HG03280 (cell line): ENCODE results near the gene SYNRG.
A peak's percentile ranks its signal among the peaks of the same experiment; 100 is the strongest.

Experiments used
- ATAC-seq: cut with Tn5 transposase; IDR thresholded peaks from one replicate; pipeline ENCODE4 v1.9.1; 2021; ENCODE audit warnings: mild to moderate bottlenecking, moderate library complexity; ENCODE audit not compliant: unreplicated experiment

Gene SYNRG

DNA sequence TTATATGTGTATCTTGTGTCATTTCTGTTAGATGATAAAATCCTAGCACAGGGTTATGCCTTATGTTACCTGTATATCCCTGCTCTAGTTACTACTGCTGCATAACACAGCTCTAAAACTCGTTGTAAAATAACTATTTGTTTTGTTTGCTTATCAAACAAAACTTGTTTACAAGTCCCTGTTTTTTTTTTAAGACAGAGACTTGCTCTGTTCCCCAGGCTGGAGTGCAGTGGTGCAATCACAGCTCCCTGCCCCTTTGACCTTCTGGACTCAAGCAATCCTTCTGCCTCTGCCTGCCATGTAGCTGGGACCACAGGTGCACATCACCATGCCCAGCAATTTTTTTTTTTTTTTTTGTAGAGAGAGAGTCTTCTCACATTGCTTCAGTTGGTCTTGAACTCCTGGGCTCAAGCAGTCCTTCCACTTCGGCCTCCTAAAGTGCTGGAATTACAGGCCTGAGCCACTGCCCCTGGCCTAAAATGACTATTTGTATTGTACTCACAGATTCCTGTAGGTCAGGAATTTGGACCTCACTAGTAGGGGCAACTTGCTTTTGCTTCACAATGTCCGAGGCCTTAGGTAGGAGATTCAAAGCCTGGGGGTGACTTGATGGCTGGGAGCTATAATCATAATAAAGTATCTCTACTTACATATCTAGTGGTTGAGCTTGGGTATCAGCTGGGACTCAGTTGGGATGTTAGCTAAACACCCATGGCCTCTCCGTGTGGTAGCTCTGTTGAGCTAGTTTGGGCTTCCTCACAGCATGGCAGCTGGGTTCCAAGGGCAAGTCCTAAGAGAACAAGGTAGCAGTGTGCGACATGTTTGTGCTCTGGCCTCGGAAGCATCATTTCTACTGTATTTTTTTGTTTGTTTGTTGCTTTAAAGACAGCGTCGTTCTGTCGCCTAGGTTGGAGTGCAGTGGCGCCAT lies 106.9 kb downstream of the SYNRG start:
- ATAC-seq, result no peak

DNA sequence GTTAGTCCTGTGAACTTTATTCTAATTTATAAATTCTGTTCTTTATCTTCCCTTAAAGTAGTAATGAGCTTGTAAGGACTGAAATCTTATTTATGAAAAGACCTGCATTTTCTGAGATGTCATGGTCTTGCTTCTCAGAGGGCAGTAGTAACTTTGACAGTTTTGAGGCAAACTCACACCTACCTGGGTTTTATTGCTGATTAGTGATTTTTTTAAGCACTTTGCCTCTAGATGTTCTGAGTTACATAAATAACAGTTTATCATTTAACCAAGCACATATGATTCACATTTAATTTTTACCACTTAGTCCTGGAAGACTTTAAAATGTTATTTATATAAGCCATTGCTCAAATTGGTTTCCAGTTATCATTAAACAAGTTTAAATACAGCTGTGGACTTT lies 108.8 kb downstream of the SYNRG start:
- no peak for ATAC-seq

DNA sequence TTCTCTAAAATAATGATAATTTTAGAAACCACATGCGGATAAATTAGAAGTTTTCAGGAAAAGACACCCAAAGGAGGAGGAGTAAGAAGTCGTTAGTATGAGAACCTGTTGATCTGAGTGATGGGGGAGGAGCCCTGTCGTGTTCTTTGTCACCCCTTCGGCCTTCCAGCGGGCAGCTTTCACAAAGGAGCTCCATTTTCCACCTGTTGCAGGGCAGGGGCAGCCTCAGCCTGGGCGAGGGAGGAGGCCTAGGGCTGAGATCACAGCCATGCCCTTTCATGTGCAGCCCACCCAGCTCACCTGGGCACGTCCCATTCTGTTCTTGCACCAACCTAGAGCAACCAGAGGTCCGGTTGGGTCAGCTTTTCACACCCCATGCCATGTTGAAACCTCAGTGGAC lies 114.2 kb downstream of the SYNRG start:
- no peak for ATAC-seq

DNA sequence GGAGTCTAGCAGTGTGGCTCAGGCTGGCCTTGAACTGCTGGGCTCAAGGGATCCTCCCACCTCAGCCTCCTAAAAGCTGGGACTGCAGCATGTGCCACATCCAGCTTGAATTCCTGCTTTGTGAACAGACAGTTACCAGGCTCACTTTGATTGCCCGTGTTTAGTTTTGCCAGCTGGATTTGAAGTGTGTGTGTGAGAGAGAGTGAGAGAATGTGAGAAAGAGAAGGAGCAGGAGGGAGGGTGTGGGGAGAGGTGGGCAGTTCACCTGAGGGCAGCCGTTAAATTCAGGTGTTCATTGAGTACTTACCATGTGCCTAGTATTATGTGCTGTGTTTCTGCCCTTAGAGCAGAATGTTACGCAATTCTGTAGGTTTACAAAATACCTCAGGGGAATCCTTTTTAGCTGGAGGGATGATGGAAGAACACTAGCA lies 114.8 kb downstream of the SYNRG start:
- ATAC-seq, result no peak

DNA sequence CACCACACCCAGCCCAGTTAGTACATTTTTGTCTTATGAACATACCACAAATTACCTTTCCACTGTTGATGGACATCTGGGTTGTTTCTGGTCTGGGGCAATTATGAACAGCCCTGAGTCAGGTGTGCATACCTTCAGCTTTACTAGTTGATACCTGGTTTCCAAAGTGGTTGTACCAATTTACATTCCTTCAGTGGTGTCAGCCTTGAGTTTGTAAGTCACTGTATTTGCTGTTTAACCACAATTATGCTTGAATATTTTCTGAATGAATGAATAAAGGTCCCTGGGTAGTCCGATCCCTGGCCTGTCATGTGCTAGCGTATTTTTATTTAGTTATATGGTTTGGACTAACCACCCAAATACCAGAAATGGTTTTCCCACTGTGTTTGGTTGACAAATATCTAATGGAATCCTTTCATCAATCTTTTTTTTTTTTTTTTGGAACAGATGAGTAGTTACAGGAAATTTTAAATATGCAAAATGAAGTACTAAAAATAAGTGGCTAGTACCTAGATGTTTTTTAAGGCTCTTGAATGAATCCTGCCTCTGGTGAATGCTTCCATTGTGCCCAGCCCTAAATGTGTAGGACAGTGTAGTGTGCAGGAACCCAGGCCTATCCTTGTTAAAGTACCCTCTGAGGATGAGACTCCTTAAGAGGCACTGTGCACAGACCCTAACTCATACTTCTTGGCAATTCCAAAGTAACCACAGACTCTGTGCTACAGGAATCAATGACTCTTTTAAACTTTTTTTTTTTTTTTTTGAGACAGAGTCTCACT lies 115.8 kb downstream of the SYNRG start:
- ATAC-seq, result no peak

DNA sequence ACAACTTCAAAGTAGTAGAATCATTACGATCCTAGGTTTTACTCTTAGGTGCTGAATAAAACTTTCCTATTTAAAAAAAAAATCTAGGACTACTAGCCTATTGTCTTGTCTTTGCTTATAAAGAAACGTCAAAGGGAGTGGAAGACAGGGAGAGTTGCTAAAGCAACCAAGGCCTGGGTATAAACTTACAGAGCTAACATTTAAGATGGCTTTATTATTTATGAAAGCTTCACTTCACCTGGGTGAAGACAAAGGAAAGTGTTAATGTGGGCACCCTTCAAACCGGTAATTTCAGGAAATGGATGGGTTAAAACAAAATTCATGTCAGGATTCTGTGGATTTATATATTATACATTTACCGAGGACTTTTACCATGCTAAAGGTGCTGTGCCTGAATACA lies 117.1 kb downstream of the SYNRG start:
- ATAC-seq, result no peak

DNA sequence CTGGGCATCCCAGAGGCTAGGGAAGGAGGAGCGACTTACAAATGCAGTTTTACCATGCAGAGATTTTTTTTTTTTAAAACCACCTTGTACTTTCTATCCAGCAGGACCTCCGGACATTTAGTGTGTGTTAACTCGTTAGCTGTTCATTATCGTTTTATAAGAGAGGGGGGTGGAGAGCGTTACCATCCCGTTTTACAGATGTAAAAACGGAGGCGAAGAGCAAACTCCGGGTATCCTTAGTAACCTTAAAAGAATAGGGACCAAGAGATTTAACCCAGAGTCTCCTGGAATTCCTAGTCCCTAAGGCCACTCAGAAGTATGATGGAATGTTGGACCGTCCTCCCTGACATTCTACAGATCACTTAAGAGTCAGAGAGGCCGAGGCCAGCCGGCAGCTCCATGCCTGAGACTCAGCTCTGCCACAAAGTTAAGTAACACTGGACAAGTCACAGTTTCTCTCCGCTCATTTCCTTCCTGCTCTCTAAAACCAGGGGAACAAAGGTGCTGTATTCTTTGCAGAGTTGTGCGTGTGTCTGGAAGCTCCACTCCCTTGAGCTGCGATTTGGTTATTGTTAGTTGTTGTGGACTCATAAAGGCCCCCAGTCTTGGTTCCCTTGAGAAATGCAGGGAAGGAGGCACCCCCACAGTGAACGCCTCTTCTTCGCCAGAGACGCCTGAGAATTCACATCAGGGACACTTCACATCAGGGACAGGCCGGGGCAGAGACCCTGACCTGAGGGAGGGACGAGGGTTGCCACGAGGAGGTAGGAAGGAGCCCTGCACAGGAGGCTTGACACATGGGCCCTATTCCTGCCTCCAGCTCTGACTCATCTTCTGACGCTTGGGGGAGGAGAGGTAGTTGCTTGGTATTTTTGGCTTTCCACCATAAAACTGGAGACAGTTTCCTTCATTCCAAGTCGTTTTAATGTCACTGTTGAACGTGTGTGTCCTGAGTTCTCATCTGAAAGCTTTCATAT lies 118.3 kb downstream of the SYNRG start:
- ATAC-seq, result no peak

DNA sequence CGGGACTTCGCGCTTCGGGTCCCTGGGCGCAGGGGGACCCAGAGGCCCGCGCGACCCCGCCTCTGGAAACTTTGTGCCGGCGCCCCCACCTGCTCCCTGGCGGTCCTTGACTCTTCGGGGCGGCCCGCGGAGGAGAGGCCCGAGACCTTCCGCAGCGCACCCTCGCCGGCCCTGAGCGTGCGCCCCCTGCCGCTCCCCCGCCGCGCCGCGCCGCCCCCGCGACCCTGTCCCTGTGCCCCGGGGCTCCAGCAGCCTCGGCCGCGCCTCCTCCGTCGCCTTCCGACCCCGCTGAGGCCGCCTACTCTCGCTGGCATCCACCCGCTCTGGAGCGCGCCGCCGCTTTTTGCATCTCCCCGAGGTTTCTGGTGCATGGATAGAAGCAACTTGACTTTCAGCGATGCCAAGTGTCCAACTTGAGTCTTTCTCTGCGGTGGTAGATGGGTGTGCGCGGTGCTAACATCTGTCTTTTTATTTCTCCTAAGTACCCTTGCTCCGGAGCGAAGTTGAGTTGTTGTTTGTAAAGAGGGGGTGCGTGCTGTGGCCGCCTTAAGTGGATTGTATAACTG lies 119.1 kb downstream of the SYNRG start:
- ATAC-seq, result peak; percentile 48

DNA sequence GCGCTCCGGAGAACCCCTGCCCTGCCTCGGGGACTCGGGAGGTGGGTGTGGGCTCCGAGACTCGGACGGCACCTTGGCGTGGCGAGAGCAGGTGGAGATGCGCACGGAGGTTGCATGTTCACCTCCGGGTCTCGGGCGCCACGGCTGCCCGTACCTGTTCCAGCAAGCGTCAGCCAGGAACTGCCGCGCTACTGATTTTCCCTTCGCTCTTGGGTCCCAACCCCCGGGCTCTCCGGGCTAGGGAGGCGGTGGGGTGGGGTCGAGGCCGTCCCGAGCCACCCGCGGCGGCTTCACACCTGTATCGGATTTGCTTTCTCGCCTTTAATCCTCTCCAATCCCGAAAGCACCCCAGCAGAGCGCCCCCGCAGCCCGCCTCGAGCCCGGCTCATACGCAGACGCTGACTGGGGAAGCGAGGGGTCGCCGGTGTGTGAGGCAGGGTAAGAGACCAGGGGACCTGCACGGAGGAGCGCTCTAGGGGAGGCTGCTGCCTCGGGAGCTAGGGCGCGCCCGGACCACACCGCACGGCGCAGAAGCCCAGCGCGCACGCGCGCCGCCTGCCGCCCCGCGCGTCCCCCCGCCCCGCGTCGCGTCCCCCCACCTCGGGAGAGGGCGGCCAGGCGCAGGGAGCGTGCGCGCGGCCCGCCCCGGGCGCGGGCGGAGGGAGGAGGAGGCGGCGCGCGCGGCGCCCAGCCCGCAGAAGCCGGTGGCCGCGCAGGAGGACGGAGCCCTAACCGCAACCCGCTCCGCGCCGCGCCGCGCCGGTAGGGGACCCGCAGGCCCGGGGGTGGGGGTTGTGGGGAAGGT lies 119.8 kb downstream of the SYNRG start, which contains the start of gene DUSP14:
TSS of gene DUSP14 (plus strand) at position 695 of the 805 bp plus-strand sequence. CDS start 22,382 bp downstream, outside the sequence.
- peak; percentile 64 for ATAC-seq

DNA sequence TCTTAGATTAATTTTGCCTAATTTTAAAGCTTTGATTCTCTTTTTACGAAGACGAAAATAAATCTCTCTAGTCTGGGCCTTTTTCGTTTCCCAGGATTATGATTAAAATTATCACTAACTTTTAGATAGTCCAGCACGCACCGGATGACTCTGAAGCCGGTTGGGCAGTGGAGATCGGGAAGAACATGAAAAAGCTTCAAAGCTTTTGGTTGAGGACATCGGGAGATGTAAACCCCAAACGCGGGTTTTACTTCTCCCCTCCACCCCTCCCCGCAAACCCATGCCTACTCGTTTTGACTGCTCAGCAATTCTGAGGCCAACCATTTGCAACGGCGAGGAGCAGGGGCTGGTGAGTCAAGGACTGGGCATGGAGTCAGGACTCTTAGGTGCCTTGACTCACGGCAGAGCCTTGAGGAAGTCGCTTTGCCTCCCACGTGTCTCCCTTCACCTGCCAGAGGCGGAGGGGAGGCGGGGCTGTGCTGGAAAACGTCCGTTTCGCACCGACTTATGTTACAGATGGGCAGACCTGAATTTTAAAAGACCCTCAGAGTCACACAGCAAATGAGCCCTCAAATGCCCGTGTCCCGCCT lies 120.5 kb downstream of the SYNRG start:
- ATAC-seq, result peak; percentile 20

DNA sequence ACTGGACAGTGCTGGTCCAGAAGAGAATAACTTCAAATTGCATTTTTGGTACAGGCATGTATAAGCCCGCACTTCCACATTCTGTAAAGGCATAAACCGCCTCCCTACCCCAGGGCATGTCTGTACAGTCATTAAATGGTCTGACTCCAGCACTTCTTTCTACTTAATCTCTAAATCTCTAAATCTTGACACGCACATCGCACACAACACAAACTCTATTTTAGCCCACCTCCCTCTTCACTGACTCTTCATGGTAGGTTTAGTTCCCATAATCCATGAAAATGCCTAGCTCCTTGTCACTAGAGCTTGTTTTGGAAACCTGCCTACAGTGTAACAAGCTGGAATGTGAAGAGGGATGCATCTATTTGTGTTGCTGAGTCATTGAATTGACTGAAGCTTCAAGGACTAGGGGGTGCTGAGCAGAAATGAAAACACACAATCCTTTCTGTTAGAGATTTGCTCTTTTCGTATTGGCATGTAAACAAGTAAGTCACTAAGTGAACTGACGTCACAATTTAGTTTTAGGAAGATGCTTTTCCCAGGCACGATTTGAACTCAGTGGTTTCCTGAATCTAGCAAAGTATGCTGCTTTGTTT lies 121.1 kb downstream of the SYNRG start:
- no peak for ATAC-seq

DNA sequence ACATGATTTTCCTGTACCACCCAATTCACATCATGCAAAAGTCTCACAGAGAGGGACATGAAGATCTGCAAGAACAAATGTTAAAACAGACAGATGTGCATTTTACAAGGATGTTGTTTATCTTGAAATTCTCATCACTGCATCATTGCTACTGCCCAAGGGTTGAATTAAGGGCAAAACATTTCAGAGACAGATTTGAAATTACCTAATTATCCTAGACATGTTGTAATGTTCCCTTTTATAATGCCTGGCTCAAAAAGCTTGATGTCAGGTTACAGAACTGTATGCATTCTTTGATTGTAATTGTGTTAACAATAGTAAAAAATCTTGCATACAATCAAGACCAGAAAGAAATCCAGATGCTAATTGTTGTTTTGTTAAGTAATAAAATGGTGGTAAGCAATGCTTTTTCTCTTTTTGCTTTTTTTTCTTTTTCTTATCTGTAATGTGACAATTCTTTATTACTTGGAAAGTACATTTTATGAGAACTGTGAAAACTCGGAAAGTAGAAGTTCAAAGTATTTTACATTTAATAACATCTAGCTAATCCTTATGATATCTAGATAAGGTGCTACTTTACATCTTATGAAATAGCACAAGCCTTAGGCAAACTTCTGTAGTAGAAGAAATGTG lies 123.2 kb downstream of the SYNRG start:
- no peak for ATAC-seq

DNA sequence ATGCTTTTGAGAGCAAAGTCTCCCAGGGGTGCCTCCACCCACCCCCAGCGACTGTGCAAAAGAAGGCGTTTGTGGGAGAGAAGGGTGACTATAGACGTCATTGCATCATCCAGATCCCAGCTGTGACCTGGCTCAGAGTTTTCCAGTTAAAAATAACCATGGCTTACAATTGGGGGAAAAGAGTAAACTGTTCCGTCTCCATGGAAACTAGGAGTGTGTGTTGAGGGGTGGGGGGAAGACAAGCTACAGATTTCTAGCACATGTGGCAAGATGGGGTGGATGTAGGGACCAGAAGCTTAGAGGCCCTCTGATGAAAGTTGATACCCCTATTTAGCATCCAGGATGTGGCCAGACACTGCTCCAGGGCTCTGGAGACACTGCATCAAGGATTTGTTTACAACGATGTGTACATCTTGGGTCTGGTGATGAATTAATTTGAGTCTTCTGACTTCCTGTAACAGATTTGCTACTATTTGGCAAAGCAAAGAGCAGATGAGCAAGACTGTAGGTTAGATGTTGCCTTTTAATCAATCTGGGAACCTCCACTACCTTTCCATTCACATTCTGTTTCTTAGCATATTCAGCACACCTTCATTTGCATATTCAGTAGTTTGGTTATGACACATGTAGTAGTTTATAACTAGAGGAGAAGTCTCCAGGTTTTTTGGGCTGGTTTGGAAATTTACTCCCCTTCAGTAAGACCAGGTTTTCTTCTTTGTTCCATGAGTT lies 125.7 kb downstream of the SYNRG start:
- ATAC-seq, result no peak

DNA sequence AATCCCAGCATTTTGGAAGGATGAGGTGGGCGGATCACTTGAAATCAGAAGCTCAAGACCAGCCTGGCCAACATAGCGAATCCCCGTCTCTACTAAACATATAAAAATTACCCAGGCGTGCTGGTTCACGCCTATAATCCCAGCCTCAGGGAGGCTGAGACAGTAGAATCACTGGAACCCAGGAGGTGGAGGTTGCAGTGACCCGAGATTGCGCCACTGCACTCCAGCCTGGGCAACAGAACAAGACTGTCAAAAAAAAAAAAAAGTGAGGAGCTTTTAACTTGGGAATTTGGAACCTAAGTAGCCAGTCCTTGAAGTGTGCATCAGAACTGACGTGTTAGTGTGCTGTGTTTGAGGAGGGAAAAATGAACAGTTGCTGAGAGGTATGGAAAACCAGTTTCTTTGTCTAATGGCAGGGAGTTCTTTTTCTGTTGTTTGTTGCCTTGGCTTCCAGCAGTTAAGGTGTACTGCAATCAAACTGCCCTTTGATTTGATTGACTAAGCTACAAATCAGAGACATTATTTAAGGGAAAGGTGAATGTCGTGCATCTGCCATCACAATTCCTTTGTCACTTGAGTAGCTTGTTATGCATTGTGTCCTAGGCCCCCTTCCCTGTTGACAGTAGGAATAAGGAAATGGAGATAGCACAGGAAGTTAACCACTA lies 128.1 kb downstream of the SYNRG start:
- ATAC-seq, result no peak

DNA sequence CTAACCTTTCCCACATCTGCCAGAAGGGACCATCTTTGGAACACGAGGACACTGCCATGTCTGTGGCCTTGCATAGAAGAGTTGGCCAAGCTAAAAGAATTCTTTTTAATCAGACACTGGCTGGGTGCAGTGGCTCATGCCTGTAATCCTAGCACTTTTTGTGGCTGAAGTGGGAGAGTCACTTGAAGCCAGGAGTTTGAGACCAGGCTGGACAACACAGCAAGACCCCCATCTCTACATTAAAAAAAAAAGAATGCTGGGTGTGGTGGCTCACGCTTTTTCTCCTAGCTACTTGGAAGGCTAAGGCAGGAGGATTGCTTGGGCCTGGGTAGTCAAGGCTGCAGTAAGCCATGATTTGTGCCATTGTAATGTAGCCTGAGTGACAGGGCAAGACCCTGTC lies 128.8 kb downstream of the SYNRG start:
- ATAC-seq, result no peak

DNA sequence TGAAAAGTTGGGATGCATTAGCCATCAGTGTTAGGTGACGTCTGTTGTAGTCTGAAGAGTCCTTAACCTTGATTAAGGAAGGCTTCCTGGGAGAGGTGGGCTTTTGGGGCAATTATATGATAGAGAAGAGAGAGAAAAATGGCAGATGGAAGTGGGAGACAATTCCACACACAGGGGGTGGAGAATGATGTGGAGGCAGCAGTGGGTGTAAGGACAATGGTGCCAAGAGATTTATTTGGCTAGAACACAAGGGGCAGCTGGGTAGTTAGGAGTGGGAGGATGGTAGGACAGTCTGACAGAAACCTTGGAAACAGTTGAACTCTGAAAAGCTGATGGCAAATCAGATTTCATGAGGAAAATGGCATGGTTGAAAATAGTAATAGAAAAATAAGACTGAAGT lies 130.2 kb downstream of the SYNRG start:
- no peak for ATAC-seq

DNA sequence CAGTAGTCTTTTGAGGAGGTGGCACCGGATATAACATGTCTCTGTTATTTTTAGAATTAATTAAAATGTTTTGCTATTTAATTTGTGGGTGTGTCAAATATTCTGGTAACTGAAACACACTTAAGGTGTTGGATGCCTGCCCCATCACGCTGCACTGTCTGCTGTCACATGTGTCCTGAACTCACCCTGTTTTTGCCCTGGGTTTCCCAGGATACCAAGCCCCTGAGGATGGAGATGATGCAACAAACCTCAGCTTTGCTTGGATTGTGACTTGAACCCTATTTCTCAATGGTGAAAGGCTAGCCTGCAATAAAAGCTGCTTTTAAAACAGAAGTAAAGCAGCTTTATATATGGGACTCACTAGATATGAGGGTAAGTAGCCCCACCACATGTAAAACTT lies 131.0 kb downstream of the SYNRG start:
- ATAC-seq, result no peak
